Inflammatory macrophage treated with lipopolysaccharide for 4 hours (primary cell): ENCODE data around the gene LUZP2.

Source experiments
- DNase-seq: peaks from one replicate; pipeline ENCODE4 v3.0.0-alpha.2; 2020

The LUZP2 gene

DNA sequence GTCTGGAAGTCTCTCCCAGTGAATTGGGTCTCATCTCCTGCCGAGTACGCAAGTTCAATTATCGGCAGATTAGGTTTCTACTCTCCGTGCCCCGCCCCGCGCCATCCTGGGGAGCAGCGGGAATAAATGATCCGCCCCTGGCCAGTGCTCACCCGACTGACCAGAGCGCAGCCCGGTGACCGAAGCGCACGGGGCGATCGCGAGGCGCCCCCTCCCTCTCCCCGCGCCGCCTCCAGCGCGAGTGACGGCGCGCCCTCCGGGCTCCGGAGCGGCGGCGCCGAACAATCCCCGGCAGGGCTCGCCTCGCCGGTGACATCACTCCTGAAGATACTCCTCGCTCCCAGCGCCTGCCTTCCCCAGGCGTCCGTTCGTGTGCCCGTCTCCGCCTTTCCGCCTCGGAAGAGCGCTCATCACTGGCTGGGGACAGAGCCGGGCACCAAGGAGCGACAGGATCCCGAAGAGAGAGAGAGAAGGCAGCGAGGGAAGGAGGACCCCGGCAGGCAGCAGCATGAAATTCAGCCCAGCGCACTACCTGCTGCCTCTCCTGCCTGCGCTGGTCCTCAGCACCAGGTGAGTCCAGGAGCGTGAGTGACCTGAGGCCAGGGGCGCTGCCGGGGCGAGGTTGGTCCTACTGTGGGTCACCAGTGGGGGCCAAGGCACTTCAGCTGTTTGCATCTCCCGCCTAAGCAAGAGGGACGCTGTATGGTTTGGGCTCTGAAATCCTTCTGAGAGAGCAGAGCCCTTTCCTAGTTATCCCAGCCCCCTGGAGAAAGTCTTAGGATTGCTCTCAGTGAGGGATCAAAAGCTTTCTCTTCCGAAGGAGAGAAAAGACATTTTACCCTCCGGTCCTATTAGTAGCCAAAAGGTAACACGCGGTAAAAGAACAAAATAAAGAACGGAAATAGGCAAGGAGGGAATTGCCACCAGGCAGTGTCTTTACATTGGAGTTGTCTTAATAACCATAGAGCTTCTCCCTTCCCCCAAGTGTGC is at the start of gene LUZP2:
Gene LUZP2, plus strand, starts transcription at position 318 of the 990 bp plus-strand sequence.
- DNase-seq, result no peak

DNA sequence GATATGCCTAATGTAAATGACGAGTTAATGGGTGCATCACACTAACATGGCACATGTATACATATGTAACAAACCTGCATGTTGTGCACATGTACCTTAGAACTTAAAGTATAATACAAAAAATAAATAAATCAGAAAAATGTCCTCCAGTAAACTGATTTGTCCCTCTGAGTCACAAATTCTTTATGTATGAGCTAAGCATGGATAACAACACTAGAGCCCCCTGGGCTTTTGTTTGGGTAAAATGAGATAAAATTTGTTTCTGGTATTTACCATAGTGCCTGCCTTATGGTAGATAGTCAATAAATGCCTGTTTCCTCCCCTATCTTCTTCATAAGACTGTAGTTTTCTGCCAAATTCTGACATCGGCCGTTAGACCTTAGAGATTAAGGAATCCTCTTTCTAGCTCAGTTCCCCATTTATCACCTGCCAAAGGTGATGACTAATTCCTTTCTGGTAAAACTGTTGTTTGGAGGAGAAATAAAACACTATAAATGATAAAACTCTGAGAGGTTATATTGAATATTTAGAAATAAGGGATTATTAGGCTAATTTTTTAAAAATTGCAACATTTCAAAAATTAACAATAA is 43.6 kb upstream of the LUZP2 start:
- DNase-seq, result no peak

DNA sequence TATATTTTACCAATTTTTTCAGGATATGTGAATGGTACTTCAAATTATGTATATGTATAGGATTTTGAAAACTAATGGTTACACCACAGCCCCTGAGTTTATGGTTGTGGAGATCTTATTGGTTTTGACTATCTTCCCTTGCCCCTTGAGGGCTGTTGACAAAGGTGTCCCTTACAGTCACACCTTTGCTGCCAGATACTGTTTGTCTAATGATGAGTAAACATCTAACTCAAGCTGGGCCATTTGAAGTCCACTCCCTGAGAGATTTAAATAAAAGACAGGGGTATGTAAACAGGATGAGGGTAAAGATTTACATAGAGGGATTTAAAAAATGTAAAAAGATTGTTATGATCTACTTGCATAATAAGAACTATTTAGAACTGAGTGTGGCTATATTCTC is 38.9 kb upstream of the LUZP2 start:
- no peak for DNase-seq

DNA sequence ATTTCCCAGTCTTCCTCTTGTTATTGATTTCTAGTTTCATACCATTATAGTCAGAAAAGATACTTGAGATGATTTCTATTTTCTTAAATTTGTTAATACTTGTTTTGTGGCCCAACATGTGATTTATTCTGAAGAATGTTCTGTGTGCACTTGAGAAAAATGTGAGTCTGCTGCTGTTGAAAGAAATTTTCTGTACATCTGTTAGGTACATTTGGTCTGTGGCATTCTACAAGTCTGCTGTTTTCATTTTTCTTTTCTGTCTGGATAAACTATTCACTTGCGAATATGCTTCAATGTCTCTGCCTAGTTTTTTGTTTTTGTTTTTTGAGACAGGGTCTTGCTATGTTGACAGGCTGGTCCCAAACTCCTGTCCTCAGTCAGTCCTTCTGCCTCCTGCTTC is 26.4 kb upstream of the LUZP2 start:
- no peak for DNase-seq

DNA sequence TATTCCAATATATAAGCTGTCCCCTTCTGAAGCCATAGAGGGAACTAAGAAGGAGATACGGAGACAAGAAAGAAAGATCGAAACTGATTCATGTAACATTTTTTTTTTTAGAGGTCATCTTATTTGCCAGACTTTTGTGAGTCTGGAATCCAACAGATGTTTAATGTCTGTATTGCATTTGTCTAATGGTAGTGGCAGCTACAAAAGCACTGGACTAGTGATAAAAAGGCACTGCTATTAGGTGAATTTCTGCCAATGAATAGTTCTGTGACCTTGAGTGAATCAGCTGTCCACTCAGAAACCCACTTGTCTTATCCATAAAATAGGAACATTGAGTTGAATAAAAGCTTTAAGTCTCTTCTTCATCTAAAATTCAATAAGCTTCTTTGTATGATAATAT is 25.8 kb upstream of the LUZP2 start:
- DNase-seq, result no peak

DNA sequence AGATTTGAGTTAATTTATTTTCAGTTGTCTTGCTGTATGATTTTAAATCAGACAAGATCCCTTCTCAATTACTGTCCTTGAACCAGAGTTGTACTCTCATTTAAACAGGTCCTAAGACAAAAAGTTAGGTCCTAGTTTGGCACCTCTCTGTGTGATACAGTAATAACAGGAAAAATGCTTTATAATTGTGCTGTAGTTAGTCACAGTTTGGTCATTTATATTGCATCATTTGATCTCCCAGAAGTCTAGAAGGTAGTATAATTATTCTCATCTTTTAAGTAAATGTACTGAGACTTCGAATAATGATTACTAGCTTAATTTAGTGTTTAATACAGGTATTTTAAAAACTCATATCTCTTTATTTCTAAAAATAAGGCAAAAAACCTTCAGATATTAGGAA is 18.1 kb upstream of the LUZP2 start:
- no peak for DNase-seq

DNA sequence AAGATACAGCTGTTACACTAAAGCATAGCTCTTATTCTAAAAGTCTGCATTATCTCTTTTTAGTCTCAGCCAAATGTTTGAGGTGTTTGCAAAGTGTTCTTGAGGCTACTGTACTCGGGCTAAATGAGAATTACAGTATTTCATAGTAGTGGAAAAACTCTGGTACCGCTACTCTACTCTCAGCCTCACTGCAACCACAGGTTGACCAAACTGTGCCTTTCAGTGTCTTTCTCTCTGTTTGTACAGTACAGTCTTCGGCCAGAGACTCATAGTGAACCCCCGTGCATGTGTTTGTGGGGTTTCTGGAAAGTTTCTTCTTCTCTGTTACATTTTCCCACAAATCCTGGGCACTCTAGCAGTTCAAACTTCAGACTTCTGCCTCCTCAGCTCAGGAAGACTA is 7.4 kb upstream of the LUZP2 start:
- DNase-seq, result no peak

DNA sequence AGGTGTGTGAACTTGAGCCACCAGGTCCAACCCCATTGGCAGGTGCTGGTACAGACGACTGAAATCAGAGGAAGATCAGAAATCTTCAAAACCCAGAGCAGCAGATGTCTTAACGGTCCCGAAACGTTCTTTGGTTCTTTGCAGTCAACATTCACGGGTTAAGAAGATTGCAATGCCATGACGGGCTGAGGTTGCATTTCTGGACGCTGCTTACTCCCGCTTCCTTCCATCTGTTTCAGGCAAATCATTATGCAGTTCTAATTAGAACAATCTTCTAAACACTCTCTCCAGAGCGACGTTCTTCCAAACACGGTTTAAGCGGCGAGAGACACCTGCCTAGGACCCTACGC is 492 bp upstream of the LUZP2 start:
- DNase-seq, result no peak

DNA sequence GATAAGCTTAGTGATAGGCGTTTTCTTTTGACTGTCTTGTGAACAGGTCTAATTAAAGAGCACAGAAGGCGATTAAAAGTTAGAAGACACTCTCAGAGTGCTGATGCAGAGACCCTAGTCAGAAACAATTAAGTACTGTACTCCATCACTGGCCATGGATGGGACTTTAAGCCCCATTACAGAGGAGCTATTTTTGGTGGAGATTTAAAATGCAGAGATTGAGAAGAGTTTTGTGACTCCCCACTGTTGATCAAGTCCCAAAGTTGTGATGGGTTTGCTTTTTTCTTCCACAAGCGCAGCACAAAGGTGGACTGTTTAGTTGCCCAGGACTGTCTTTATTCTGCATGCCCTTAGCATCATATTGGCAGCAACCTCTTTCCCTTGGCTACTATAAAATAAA is 978 bp downstream of the LUZP2 start:
- DNase-seq, result no peak

DNA sequence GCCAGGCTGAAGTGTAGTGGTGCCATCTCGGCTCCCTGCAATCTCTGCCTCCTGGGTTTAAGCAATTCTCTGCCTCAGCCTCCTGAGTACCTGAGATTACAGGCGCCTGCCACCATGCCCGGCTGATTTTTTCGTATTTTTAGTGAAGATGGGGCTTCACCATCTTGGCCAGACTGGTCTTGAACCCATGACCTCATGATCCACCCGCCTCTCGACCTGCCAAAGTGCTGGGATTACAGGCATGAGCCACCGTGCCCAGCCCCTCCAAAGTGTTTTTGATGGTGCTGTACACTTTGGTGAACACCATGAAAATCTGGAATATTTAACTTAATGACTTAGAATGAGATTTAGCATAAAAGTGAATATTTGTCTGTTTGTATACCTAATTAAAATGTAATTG is 5.6 kb downstream of the LUZP2 start:
- no peak for DNase-seq

DNA sequence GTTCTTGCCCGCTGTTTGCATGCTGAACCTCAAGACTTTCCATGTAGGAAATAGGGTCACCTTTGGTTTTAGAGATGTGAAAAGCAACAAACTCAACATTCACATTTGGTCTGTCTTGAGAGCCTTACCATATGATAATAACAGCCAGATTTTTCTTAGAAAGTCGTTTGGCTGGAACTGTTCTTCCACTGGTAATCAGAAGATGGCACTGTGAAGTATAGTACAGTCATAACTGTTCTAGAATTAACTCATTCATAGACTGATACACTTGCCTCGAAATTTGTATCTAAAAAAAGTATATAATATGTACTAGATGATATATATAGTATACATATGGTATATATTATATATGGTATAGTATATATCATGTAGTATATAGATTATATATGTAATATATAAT is 12.3 kb downstream of the LUZP2 start:
- no peak for DNase-seq

DNA sequence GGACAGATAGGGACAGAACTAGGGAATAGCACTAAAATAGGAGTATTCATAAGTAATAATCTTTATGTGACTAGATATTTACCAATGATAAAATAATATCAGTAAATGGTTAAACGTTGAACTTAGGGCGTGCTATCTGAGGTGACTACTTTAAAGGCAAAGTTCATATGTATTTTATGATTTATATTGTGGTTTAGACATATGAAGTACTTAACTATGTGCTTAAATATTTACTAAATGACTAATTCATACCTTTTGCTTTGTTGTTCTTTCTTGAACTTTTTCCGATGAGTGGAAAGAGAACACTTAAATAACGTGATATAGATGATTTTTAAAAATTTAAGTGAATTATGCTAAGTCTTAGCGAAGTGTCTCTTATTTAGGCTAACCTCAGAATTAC is 14.7 kb downstream of the LUZP2 start:
- no peak for DNase-seq

DNA sequence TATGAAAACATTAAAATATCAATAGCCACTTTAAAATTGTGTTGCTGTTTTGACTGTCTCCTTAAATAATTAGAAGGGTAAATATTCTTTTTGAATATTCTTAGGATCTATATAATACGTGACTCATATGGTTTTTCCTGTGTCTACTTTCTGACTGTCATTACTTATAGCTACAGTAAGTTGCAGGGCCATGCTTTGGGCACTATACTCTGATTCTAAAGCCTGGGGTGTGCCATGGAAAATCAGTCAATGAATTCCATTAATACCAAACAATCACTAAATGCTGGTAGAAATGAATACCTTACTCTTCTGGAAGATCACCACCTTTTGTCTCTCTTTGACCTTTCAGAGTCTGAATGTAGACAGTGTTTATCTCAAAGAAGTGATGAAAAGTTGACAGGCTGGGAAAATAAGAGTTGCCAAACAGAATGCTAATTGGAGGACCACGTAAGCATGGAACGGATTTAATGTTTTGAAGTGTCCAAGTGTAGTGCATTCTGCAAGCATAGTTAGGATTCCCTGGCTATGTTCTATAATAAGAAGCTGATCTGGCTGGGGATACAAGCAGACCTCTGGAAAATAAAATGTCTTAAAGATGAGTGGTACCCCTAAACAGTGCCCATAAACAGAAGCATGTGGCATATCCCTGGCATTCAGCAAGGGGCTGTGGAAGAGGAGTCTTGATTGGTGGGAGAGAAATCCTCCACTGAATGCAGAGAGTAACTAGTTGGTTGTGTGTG is 16.8 kb downstream of the LUZP2 start:
- no peak for DNase-seq

DNA sequence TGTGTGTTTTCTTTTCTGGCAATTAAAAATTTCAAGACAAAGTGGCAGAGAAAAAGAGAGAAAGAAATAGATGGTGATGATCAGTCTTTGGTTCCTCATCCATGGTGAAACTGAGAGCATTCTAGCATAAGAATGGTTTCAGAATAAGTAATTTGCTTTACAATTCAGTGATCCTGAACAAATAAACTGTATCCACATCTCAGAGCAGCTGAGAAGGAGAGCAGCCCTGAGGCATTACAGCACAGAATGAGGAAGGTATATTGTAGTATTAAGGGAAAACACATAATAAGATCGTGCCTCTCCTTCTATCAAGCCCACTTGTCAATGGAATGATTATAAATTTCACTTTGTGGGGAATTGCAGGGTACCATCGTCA is 17.4 kb downstream of the LUZP2 start:
- DNase-seq, result no peak

DNA sequence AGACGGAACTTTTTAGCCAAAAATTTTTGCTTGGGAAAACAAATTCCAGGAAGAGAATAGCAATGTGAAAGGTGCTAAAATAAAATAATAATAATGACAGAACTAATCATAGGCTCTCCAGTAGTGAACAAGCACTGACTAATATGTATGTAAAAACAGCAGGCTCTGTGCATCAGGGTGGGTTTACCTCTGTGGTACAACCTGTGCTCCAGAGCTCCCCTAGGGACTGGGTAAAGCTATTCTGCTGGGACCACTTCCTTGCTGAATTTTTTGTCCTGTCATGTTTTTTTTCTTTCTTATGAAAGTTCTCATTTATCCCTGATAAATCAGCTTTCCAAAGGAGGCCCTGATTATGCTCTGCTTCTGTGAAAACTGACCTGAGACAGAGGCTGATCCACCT is 18.8 kb downstream of the LUZP2 start:
- no peak for DNase-seq

DNA sequence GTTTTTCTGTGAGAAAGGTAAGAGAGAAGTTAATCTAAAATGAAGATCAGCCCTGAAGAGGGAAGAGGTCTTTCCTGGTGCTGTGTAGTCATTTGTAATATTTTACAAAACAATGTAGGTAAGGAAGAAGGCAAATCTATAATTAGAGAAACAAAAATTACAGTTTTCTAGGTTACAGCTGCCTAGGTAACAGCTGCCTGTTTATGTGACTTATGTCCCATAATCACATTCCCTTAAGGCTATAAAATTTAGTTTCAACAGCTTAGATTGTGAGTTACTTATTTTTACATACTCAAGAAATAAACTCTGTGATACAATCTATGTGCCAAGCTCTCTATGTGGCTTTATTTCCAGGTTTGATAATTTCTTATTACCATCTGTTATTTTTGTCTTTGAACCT is 19.8 kb downstream of the LUZP2 start:
- DNase-seq, result no peak

DNA sequence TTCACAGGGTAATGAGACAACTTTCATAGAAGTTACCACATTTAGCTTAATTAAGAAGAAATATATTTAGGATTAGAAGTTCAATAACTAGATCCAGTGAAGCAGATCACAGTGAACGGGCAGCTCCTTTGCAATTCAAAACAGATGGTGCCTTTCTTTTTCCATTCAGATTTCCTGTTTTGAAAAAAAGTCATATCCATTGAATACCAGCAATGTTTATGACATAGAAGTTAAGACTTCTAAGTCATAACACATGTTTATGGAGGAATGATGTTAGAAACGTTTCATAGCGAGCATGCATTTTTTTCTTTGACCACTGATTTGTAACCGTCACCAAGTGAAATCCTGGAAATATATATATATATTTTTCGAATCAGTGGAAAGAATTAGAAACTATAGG is 24.7 kb downstream of the LUZP2 start:
- DNase-seq, result no peak

DNA sequence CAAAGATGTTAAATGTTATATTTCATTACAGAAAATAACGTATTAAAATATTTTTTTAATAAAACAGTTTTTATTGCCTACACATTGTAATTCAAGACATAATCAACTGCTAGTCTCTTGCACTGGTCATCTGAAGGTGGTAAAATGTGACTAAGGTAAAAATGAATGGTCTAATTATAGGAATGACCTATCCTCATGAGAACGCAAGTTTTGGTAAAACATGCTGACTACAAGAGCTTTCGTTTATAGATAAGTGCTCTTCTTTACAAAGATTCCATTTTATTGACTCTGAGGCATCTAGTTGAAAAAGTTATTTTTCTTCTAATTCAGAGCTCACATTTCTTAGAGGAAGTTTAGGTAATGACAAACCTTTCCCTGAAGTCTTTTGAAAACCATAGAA is 27.3 kb downstream of the LUZP2 start:
- no peak for DNase-seq

DNA sequence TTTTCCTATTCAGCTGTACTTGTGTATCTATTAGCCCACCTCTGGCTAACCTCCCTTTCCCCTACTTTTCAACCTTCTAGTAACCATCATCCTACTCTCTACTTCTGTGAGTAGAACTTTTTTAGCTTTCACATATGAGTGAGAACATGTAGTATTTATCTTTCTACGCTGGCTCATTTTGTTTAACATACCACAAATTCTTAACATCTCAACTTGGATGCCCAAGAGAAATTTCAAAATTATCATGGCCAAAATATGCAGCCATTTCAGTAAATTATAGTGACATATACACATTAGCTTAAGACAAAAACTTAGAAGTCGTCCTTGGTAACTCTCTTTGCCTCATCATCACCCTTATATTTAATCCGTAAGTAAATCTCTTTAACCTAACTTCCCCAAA is 34.7 kb downstream of the LUZP2 start:
- DNase-seq, result no peak

DNA sequence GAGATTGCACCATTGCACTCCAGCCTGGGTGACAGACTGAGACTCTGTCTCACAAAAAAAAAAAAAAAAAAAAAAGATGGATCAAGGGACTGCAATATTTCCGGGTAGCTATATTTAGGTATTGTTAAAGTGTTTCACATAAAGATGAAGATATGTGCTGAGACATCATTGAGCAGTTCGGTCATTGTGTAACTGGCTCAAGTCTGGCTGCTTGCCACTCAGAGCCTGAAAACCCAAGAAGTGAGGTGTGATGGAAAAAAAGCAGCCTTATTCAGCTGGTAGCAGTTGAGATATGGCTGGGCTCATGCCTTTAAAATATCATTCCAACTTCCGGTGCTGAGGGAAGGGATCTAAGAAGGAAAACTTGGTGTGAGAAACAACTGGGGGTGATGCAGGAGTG is 46.9 kb downstream of the LUZP2 start:
- no peak for DNase-seq

DNA sequence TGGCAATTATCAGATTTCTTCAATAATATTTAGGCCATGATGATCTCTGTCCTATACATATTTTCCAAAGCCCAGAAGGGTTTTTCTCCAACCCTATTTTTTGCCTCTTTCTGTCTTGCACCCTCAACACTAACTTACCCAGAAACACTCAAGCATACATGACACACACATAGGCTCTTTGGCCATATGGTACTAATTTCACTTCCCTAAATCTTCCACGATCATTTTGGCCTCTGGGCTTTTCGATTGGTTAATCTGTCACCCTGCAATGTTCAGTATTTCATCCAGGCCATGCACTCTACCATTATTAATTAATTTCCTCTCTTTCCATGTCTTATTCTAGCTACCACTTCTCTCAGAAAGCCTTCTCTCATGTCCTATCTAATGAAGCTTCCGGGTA is 59.8 kb downstream of the LUZP2 start:
- DNase-seq, result no peak

DNA sequence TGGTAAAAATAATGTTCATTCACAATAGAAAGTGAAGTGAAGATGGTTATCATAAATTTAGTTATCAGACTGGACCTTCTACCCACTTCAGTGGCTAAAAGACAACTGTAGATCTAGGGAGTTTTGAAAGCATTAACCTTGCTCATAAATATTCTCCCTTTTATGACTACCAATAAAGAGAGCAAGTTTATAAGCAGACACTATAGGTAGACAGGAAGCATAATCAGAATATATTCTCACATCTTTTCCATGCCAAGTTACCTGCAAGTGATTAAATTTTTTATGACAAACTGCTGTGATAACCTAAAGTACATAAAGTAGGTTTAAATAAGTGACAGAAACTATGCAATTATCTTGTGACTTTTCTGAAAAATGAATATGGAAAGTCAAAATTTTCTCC is 62.5 kb downstream of the LUZP2 start:
- no peak for DNase-seq

DNA sequence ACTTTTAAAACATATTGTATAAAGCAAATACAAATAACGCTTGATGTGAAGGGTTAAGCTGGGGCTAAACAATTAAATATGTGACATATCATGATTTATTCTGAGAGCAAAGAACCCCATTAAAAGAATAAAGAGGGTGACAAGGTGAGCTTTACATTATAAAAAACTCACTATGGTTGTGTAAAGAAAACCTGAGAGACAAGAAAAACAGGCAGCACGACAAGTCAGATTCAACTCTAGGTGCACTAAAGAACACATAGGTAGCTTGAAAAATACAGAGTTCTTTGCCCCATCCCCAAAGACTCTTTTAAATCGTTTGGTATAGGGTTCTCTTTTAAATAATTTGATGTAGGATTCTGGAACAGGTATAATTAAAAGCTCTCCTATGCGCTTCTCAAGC is 63.5 kb downstream of the LUZP2 start:
- no peak for DNase-seq

DNA sequence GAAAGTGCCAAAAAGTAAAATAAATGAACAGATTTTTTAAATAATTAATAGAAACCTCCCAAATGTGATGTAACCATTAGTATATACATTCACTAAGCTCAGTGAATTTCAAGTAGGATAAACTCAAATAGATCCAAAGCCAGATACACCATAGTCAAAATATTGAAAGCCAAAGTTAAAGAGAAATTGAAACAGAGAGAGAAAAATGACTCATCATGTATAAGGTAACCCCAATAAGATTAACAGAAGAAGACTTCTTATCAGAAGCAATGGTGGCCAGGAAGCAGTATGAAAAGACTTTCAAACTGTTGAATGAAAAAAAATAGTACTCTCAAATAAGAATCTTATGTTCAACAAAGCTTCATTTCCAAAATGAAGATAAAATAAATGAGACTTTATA is 70.5 kb downstream of the LUZP2 start:
- no peak for DNase-seq
